Measurements from ENCODE around the gene CEBPG. TPM values are rescaled to one million over a fixed set of nuclear protein-coding genes. Genes with fewer than 3 reads are reported as not detected.

CEBPG gene
- total and polyA plus RNA-seq, 12 donors: 10.4 to 22.2 (median 14.3) TPM

- ATAC-seq (no peak), DNase-seq (no peak)
- Histone ChIP-seq H3K9me3 (no peaks in the 10 kb centered on the region), H3K27me3 (no peaks in the 10 kb centered on the region), H3K4me1 (no peaks in the 10 kb centered on the region), H3K36me3 (no peaks in the 10 kb centered on the region), H3K27ac (no peak overlapping the region), H3K4me3 (no peak overlapping the region)
- intact Hi-C loops (cut with DNase I): loop anchor here in 8 of 10 donors (1.0 to 5.0 kb wide), 3 partner anchors 341 to 342 kb away; no protein-coding TSS in a partner anchor
- WGBS, 2 donors: 69 to 73% methylated on average over 17 of the region's 17 CpGs
- TF ChIP-seq, protein P1, sequence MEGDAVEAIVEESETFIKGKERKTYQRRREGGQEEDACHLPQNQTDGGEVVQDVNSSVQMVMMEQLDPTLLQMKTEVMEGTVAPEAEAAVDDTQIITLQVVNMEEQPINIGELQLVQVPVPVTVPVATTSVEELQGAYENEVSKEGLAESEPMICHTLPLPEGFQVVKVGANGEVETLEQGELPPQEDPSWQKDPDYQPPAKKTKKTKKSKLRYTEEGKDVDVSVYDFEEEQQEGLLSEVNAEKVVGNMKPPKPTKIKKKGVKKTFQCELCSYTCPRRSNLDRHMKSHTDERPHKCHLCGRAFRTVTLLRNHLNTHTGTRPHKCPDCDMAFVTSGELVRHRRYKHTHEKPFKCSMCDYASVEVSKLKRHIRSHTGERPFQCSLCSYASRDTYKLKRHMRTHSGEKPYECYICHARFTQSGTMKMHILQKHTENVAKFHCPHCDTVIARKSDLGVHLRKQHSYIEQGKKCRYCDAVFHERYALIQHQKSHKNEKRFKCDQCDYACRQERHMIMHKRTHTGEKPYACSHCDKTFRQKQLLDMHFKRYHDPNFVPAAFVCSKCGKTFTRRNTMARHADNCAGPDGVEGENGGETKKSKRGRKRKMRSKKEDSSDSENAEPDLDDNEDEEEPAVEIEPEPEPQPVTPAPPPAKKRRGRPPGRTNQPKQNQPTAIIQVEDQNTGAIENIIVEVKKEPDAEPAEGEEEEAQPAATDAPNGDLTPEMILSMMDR (IDR thresholded peaks at IDR 0.05): no peak
Observed at GRCh38 chr19:33429891-33430673, 56.6 kb downstream of the CEBPG start.

GRCh38 chr19:33430674-33431277 is 57.3 kb downstream of the CEBPG start:
- TF ChIP-seq, protein P1 (IDR thresholded peaks at IDR 0.05): peak; percentile 60 to 83 (median 80)
- Histone ChIP-seq H3K9me3 (no peaks in the 10 kb centered on the region), H3K4me1 (no peaks in the 10 kb centered on the region), H3K4me3 (no peak overlapping the region), H3K27me3 (no peaks in the 10 kb centered on the region), H3K27ac (no peak overlapping the region), H3K36me3 (no peaks in the 10 kb centered on the region)
- peak; percentile 51 to 70 for DNase-seq
- 32% methylated on average over 13 of the region's 13 CpGs for WGBS, 2 donors
- ATAC-seq: peak; percentile 58 to 86 (median 78)
- intact Hi-C loops (cut with DNase I): loop anchor here in 9 of 10 donors (1.0 to 5.0 kb wide), 3 partner anchors 340 to 342 kb away; no protein-coding TSS in a partner anchor

- Histone ChIP-seq H3K27ac (no peak overlapping the region), H3K36me3 (no peaks in the 10 kb centered on the region), H3K27me3 (no peaks in the 10 kb centered on the region), H3K9me3 (no peaks in the 10 kb centered on the region), H3K4me3 (no peak overlapping the region), H3K4me1 (no peaks in the 10 kb centered on the region)
- intact Hi-C loops (cut with DNase I): loop anchor here in 4 of 10 donors (2.0 to 5.0 kb wide), 2 partner anchors 339 to 340 kb away; no protein-coding TSS in a partner anchor
- no peak for ATAC-seq
- TF ChIP-seq, protein P1 (IDR thresholded peaks at IDR 0.05): no peak
- 43 to 45% methylated on average over 5 of the region's 5 CpGs for WGBS, 2 donors
- no peak for DNase-seq
Observed at GRCh38 chr19:33432015-33432414, 58.5 kb downstream of the CEBPG start.

Other genes starting within 250 kb of the CEBPG start
- gene WDR88, start 241.6 kb upstream of the CEBPG start, total RNA-seq: under 1 TPM in 2 of 10 donors, not detected in 8; 0.13 to 0.37 TPM
- gene WDR88, start 241.6 kb upstream of the CEBPG start, polyA plus RNA-seq: not detected
- gene LRP3, start 179.4 kb upstream of the CEBPG start, total RNA-seq: 10 to 100 TPM; 13.7 to 23.6 (median 16.3) TPM
- gene LRP3, start 179.4 kb upstream of the CEBPG start, polyA plus RNA-seq: 1 to 10 TPM; 8.5 to 9.9 TPM
- gene SLC7A10, start 147.9 kb upstream of the CEBPG start, total RNA-seq: under 1 TPM in 3 of 10 donors, not detected in 7; 0.31 to 0.70 (median 0.64) TPM
- gene SLC7A10, start 147.9 kb upstream of the CEBPG start, polyA plus RNA-seq: under 1 TPM; 0.61 to 0.66 TPM
- 1 to 10 TPM in 8 of 10 donors, under 1 TPM in 2; 0.71 to 7.7 (median 2.8) TPM for gene CEBPA, start 71.2 kb upstream of the CEBPG start, total RNA-seq
- 1 to 10 TPM; 3.4 to 4.4 TPM for gene CEBPA, start 71.2 kb upstream of the CEBPG start, polyA plus RNA-seq
- 10 to 100 TPM; 20.4 to 35.6 (median 26.8) TPM for gene PEPD, start 148.1 kb downstream of the CEBPG start, total RNA-seq
- 10 to 100 TPM; 21.6 to 47.7 TPM for gene PEPD, start 148.1 kb downstream of the CEBPG start, polyA plus RNA-seq
- gene CHST8, start 248.2 kb downstream of the CEBPG start, total RNA-seq: under 1 TPM in 7 of 10 donors, not detected in 3; 0.14 to 0.50 (median 0.22) TPM
- gene CHST8, start 248.2 kb downstream of the CEBPG start, polyA plus RNA-seq: under 1 TPM; 0.13 to 0.37 TPM